ENCODE measurements around the gene NDFIP2.
"Not testable (repeated sequence)": the region's sequence is repeated elsewhere in the genome, so short reads cannot be mapped to it uniquely, and the experiment has no call there.

The NDFIP2 gene

DNA sequence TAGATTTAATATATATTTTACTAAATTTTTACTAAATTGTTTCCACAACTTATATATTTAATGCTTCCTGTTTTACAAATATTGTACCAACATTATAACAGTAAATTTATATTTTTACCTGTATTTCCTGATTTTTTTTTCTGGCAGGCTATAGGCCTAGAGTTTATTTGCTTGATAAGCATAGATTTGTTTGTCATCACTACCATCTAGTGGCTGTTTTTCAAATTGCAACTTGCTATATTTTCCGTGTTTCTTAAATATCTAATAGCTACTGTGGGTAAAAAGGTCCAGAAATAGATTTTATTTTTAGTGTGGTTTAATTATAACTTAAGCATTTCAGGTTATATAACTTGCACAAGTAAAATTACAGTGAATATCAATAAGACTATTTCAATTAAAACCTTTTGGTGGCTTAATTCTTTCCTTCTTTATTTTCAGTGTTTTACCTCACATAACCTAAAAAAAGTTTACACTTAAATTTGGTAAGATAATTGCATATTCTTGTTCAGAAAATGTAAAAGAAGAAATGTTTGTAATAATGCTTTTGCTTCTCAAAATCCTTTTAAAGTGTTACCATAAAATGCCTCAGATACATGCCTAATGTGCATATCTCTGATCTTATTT is 60.6 kb downstream of the NDFIP2 start:
- no peak overlapping the region for H3K27ac Mint-ChIP-seq
- DNase-seq (ENCODE audit: low spot score): no peak
- H3K9me3 Mint-ChIP-seq: no peaks in the 10 kb centered on the region

GRCh38 chr13:79543883-79544282 is 62.9 kb downstream of the NDFIP2 start:
- Mint-ChIP-seq H3K4me3 (no peak overlapping the region), H3K9me3 (no peaks in the 10 kb centered on the region), H3K27ac (no peak overlapping the region), H3K36me3 (ENCODE audit: low read depth) (peaks cover 30% of the 10 kb centered on the region), H3K27me3 (ENCODE audit: low read depth) (no peaks in the 10 kb centered on the region), H3K4me1 (ENCODE audit: low read depth) (peaks cover 23% of the 10 kb centered on the region)
- no peak for DNase-seq (ENCODE audit: low spot score)

More for the DNA sequence above, 60.6 kb downstream of the NDFIP2 start:
- H3K4me3 Mint-ChIP-seq: no peak overlapping the region
- no peaks in the 10 kb centered on the region for H3K27me3 Mint-ChIP-seq (ENCODE audit: low read depth)
- H3K36me3 Mint-ChIP-seq (ENCODE audit: low read depth): peaks cover 42% of the 10 kb centered on the region
- peaks cover 26% of the 10 kb centered on the region for H3K4me1 Mint-ChIP-seq (ENCODE audit: low read depth)

DNA sequence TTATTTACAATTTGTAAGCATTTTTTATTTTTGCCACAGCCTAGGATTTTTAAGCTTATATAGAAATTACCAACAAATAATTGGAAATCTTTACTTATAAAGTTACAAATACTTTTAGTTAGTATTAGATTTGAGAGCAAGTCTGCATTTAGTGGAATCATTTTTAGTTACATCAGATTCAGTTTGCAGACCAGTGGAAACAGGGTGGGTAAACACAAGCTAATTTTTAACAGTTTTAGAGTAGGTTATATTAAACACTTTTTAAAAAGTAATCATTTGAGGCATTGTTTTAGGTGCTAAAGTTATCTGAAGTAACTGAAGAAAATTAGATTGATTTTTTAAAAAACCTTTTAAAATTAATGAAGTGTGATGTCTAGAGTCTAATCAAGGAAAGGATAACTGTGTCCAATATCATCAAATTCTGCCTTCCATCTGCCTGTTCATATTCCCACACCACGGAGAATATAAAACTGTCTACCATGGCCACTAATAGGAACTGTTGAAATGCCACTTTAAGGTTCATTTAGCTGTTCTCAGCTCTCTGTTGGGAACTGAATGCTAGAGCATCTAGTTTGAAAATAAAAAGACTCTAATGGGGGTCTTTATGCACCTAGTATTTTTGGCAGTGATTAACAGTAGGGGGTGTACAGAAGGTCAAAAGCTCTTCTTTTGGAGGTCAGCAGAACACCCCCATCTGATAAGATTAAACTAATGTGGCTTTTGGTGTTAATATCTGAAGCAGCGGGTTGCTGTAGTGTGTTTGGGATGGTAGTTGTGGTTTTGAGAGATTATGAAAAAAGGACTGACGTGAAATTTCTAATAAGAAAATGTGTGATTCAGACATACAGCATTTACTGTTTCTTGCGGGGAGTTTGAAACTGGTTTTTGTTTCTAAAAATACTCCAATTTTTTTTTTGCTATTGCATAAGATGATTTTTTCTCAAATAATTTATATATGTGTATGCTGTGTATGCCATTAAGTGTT is 66.5 kb downstream of the NDFIP2 start:
- no peak for DNase-seq (ENCODE audit: low spot score)
- Mint-ChIP-seq H3K4me3 (no peak overlapping the region), H3K4me1 (ENCODE audit: low read depth) (peaks cover 7% of the 10 kb centered on the region), H3K27me3 (ENCODE audit: low read depth) (no peaks in the 10 kb centered on the region), H3K36me3 (ENCODE audit: low read depth) (peaks cover 26% of the 10 kb centered on the region), H3K27ac (no peak overlapping the region), H3K9me3 (no peaks in the 10 kb centered on the region)

DNA sequence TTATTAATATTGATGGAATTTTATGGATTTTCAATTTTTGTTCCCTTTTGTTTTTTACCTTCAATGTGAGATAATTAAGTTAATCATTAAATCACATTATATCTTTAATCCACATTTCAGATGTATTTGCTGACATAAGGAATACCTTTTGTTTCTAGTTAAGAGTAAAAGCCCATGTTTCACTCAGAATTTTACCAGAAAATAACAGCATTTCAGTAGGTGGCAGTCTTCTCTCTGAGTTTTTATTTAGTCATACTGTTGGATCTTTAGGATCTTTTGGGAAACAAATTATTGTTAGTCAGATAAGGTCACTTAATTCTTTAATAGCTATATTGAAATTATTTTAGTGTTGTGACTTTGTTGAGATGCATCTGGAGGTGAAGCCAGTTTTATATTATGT is 67.9 kb downstream of the NDFIP2 start:
- Mint-ChIP-seq H3K9me3 (no peaks in the 10 kb centered on the region), H3K27me3 (ENCODE audit: low read depth) (no peaks in the 10 kb centered on the region), H3K27ac (no peak overlapping the region), H3K36me3 (ENCODE audit: low read depth) (peaks cover 29% of the 10 kb centered on the region), H3K4me1 (ENCODE audit: low read depth) (peaks cover 7% of the 10 kb centered on the region), H3K4me3 (no peak overlapping the region)
- no peak for DNase-seq (ENCODE audit: low spot score)

DNA sequence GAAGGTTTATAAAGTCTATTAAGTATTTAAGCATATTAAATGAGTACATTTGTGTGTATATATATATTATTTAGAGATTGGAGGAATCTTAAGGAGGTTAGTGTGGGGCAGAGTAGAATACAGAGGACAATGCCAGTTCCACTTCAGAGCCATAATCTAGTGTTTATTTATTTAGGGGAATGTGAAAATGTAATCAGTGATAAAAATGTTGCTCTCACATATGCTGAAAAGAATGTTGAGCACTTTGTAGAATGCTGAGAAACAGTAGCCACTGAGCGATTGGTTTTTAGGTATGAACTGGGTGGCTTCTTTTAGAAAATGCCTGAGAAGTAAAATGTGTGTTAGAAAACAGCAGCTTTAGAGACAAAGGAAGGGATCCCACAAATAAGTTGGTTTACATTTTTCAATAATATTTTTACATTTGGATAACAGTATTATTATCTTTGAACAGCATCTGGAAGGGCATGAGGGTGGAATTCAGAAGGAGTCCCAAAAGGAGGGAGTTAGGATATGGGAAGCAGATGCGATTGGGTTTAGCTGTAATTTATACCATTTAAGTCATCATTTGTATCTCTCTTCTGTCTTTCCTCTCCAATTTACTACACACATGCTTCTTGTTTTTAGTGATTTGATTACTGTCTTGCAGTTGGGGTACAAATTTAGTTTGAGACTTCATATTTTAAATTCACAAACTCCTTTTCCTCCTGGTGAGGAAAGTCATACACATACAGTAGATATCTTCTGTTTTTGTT is 68.6 kb downstream of the NDFIP2 start:
- DNase-seq (ENCODE audit: low spot score): no peak
- H3K36me3 Mint-ChIP-seq (ENCODE audit: low read depth): peaks cover 29% of the 10 kb centered on the region
- no peak overlapping the region for H3K27ac Mint-ChIP-seq
- peaks cover 8% of the 10 kb centered on the region for H3K4me1 Mint-ChIP-seq (ENCODE audit: low read depth)
- H3K9me3 Mint-ChIP-seq: no peaks in the 10 kb centered on the region
- no peak overlapping the region for H3K4me3 Mint-ChIP-seq
- H3K27me3 Mint-ChIP-seq (ENCODE audit: low read depth): no peaks in the 10 kb centered on the region

DNA sequence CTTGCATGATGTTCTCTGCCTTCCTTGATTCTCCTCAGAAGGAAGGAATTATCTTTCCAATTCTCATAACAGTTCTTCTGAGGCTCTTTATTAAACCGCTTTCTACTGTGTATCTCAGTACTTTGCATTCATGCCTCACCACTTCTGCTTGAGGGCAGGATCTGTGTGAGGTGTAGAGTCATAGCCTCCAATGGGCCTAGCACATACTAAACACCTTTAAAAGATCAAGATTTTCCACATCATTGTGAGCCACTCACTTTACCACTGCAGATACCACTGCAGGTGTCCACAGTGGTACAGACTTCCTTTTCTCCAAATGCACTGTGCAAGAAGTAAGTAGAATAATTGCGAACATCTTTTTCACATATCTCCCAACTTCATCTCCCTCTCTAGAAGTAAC is 76.7 kb downstream of the NDFIP2 start:
- H3K27me3 Mint-ChIP-seq (ENCODE audit: low read depth): no peaks in the 10 kb centered on the region
- H3K4me1 Mint-ChIP-seq (ENCODE audit: low read depth): peaks cover 1% of the 10 kb centered on the region
- DNase-seq (ENCODE audit: low spot score): no peak
- H3K9me3 Mint-ChIP-seq: peaks cover 36% of the 10 kb centered on the region
- no peak overlapping the region for H3K4me3 Mint-ChIP-seq
- no peak overlapping the region for H3K27ac Mint-ChIP-seq
- peaks cover 63% of the 10 kb centered on the region for H3K36me3 Mint-ChIP-seq (ENCODE audit: low read depth)

DNA sequence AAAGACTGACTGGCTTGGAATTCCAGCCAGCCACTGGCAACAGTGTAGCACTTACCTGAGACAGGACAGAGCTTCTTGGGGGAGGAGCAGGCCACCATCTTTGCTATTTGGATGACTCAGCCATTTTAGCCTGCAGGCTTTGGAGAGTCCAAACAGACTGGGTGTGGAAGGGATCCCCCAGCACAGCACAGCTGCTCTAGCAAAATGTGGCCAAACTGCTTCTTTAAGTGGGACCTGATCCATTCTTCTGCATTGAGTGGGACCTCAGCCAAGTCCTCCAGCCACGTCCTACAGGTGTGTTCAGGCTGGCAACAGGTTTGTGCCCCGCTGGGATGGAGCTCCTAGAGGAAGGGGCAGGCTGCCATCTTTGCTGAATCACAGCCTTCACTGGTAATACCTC is 80.0 kb downstream of the NDFIP2 start:
- no peak overlapping the region for H3K27ac Mint-ChIP-seq
- DNase-seq (ENCODE audit: low spot score): no peak
- H3K36me3 Mint-ChIP-seq (ENCODE audit: low read depth): peaks cover 61% of the 10 kb centered on the region
- H3K9me3 Mint-ChIP-seq: peaks cover 67% of the 10 kb centered on the region
- H3K27me3 Mint-ChIP-seq (ENCODE audit: low read depth): no peaks in the 10 kb centered on the region
- H3K4me1 Mint-ChIP-seq (ENCODE audit: low read depth): no peaks in the 10 kb centered on the region
- no peak overlapping the region for H3K4me3 Mint-ChIP-seq

DNA sequence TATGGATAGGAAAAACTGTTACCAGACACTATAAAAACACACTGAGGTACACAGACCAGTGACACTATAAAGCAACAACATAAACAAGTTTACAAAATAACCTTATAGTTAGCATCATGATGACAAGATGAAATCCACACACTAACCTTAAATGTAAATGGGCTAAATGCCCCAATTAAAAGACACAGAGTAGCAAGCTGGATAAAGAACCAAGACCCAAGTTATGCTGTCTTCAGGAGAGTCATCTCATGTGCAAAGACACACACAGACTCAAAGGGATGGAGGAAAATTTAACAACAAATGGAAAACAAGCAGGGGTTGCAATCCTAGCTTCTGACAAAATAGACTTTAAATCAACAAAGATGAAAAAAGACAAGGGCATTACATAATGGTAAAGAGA is 81.6 kb downstream of the NDFIP2 start:
- peaks cover 71% of the 10 kb centered on the region for H3K9me3 Mint-ChIP-seq

DNA sequence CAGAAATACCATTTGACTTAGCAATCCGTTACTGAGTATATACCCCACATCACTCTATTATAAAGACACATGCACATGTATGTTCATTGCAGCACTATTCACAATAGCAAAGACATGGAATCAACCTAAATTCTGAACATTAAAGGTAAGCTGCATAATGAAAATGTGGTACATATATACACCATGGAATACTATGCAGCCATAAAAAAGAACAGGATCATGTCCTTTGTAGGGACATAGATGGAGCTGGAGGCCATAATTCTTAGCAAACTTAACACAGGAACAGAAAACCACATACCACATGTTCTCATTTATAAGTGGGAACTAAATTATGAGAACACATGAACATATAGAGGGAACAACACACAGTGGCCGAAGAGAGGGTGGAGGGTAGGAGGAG is 85.2 kb downstream of the NDFIP2 start:
- no peak for DNase-seq (ENCODE audit: low spot score)
- peaks cover 20% of the 10 kb centered on the region for H3K36me3 Mint-ChIP-seq (ENCODE audit: low read depth)
- no peaks in the 10 kb centered on the region for H3K4me1 Mint-ChIP-seq (ENCODE audit: low read depth)
- H3K4me3 Mint-ChIP-seq: no peak overlapping the region
- H3K27me3 Mint-ChIP-seq (ENCODE audit: low read depth): no peaks in the 10 kb centered on the region
- H3K9me3 Mint-ChIP-seq: peaks cover 47% of the 10 kb centered on the region
- H3K27ac Mint-ChIP-seq: no peak overlapping the region

More for the DNA sequence above, 81.6 kb downstream of the NDFIP2 start:
- H3K27ac Mint-ChIP-seq: no peak overlapping the region
- H3K36me3 Mint-ChIP-seq (ENCODE audit: low read depth): peaks cover 50% of the 10 kb centered on the region
- DNase-seq (ENCODE audit: low spot score): no peak
- no peaks in the 10 kb centered on the region for H3K4me1 Mint-ChIP-seq (ENCODE audit: low read depth)
- no peaks in the 10 kb centered on the region for H3K27me3 Mint-ChIP-seq (ENCODE audit: low read depth)
- H3K4me3 Mint-ChIP-seq: no peak overlapping the region

GRCh38 chr13:79571147-79571546 is 90.2 kb downstream of the NDFIP2 start:
- DNase-seq (ENCODE audit: low spot score): no peak
- Mint-ChIP-seq H3K4me3 (no peak overlapping the region), H3K36me3 (ENCODE audit: low read depth) (peaks cover 1% of the 10 kb centered on the region), H3K9me3 (peaks cover 17% of the 10 kb centered on the region), H3K27me3 (ENCODE audit: low read depth) (no peaks in the 10 kb centered on the region), H3K4me1 (ENCODE audit: low read depth) (no peaks in the 10 kb centered on the region), H3K27ac (no peak overlapping the region)

- peaks cover 29% of the 10 kb centered on the region for H3K9me3 Mint-ChIP-seq
- DNase-seq (ENCODE audit: low spot score); H3K4me3 Mint-ChIP-seq; H3K27ac Mint-ChIP-seq; H3K36me3 Mint-ChIP-seq (ENCODE audit: low read depth); H3K27me3 Mint-ChIP-seq (ENCODE audit: low read depth); H3K4me1 Mint-ChIP-seq (ENCODE audit: low read depth): not testable (repeated sequence)
Observed at GRCh38 chr13:79573892-79574291, 92.9 kb downstream of the NDFIP2 start.

DNA sequence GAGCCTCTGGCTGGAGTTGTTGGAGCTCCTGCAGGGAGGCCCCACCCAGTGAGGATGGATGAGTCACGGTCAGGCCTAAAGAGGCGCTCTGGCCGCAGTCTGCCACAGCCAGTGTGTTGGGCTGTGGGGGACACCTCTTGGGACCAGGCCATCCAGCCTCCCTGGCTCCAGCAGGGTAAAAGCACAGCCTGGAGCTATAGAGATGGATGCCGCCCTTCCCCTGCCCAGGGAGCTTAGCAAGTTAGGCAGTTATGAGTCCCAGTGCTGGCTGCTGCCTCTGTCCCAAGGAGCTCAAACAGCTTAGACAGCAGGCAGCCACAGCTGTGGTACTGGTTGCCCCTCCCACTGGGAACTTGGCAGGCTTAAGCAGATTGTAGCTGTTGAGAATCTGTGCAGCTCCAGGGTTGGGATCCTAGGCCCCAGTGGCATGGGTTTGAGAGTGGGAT is 100.9 kb downstream of the NDFIP2 start:
- Mint-ChIP-seq H3K27me3 (ENCODE audit: low read depth) (no peaks in the 10 kb centered on the region), H3K4me3 (no peak overlapping the region), H3K27ac (no peak overlapping the region), H3K4me1 (ENCODE audit: low read depth) (no peaks in the 10 kb centered on the region), H3K36me3 (ENCODE audit: low read depth) (no peaks in the 10 kb centered on the region), H3K9me3 (peaks cover 16% of the 10 kb centered on the region)
- no peak for DNase-seq (ENCODE audit: low spot score)

GRCh38 chr13:79582896-79583295 is 101.9 kb downstream of the NDFIP2 start:
- Mint-ChIP-seq H3K27me3 (ENCODE audit: low read depth) (no peaks in the 10 kb centered on the region), H3K36me3 (ENCODE audit: low read depth) (no peaks in the 10 kb centered on the region), H3K4me1 (ENCODE audit: low read depth) (no peaks in the 10 kb centered on the region), H3K9me3 (peaks cover 7% of the 10 kb centered on the region), H3K27ac (no peak overlapping the region), H3K4me3 (no peak overlapping the region)
- no peak for DNase-seq (ENCODE audit: low spot score)

DNA sequence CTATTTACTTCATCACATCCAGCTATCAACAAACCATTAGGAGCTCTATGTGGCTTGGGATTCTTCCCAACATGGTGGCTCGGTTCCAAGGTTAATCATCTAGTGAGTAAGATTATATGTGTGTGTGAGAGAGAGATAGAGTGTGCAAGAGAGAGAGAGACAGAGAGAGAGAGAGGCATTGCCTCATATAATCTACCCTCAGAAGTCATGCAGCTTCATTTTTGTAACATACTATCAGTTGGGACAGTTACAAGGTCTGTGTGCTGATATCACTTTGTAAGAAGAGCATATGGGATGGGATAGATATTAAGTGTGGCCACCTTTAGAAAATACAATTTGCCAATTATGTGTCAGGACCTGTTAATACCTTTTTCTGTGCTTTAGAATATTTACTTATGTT is 104.1 kb downstream of the NDFIP2 start:
- no peaks in the 10 kb centered on the region for H3K36me3 Mint-ChIP-seq (ENCODE audit: low read depth)
- no peak for DNase-seq (ENCODE audit: low spot score)
- H3K27ac Mint-ChIP-seq: no peak overlapping the region
- no peaks in the 10 kb centered on the region for H3K27me3 Mint-ChIP-seq (ENCODE audit: low read depth)
- peaks cover 7% of the 10 kb centered on the region for H3K9me3 Mint-ChIP-seq
- H3K4me1 Mint-ChIP-seq (ENCODE audit: low read depth): no peaks in the 10 kb centered on the region
- no peak overlapping the region for H3K4me3 Mint-ChIP-seq

Measured in T-helper 2 cell treated with Interferon-gamma antibody and Interleukin-4, amounts not matched to agents 5 μg/mL and 100 μg/mL, for 36 hours (primary cell).